SU-DHL-6 (cell line): ENCODE measurements around the gene TRIM9.
"Not testable (repeated sequence)": the region's sequence is repeated elsewhere in the genome, so short reads cannot be mapped to it uniquely, and the experiment has no call there.

ENCODE experiments used
- H2AFZ ChIP-seq: fragments of 200-600 bp; sonication (generic); 2 replicates; pipeline ENCODE4 v1.6.1; 2014; ENCODE audit warnings: low read depth, mild to moderate bottlenecking, moderate library complexity, mixed read lengths, antibody characterized with exemption, low read length; ENCODE audit not compliant: severe bottlenecking
- H3F3A ChIP-seq: fragments of 200-600 bp; shearing (Covaris generic); 2 replicates; pipeline ENCODE4 v1.6.0; 2016; ENCODE audit warnings: antibody characterized with exemption, mild to moderate bottlenecking; ENCODE audit not compliant: insufficient read depth
- H3K27ac ChIP-seq: fragments of 200-600 bp; sonication (generic); 2 replicates; pipeline ENCODE4 v1.5.1; 2016; ENCODE audit warnings: low read depth, mild to moderate bottlenecking, low read length, moderate library complexity, mixed read lengths
- H3K27me3 ChIP-seq: fragments of 200-600 bp; sonication (generic), shearing (Covaris generic); 2 replicates; pipeline ENCODE4 v1.6.0; 2014; ENCODE audit warnings: mild to moderate bottlenecking, low read length
- H3K36me3 ChIP-seq: fragments of 200-600 bp; sonication (generic); 2 replicates; pipeline ENCODE4 v1.6.1; 2014; ENCODE audit warnings: mild to moderate bottlenecking, low read length, mixed read lengths
- H3K4me2 ChIP-seq: fragments of 300-600, 200-600 bp; shearing (Covaris generic), sonication (generic); 2 replicates; pipeline ENCODE4 v1.6.0; 2014; ENCODE audit warnings: low read length, low read depth, mild to moderate bottlenecking; ENCODE audit not compliant: poor library complexity, severe bottlenecking
- H3K4me3 ChIP-seq: fragments of 200-600 bp; sonication (generic); 2 replicates; pipeline ENCODE4 v1.5.1; 2014; ENCODE audit warnings: antibody characterized with exemption, low read length, mild to moderate bottlenecking, mixed read lengths; ENCODE audit not compliant: insufficient read depth, poor library complexity, severe bottlenecking
- H3K79me2 ChIP-seq: fragments of 200-600 bp; sonication (generic); 2 replicates; pipeline ENCODE4 v1.6.1; 2014; ENCODE audit warnings: mild to moderate bottlenecking, low read length, moderate library complexity; ENCODE audit not compliant: insufficient read depth
- H3K9ac ChIP-seq: fragments of 200-600 bp; sonication (generic); 2 replicates; pipeline ENCODE4 v1.7.0; 2014; ENCODE audit warnings: mild to moderate bottlenecking, low read length
- H3K9me2 ChIP-seq: fragments of 200-600 bp; sonication (generic); replicated peaks from 2 replicates; pipeline ENCODE4 v1.6.1; 2014; ENCODE audit warnings: low read length; ENCODE audit not compliant: insufficient read depth
- H3K9me3 ChIP-seq: fragments of 200-600 bp; sonication (generic); 2 replicates; pipeline ENCODE4 v1.6.1; 2014; ENCODE audit warnings: low read length, mixed read lengths; ENCODE audit not compliant: insufficient read depth
- H4K20me1 ChIP-seq: fragments of 200-600 bp; sonication (generic); 2 replicates; pipeline ENCODE4 v1.6.1; 2014; ENCODE audit warnings: low read depth, mild to moderate bottlenecking, antibody characterized with exemption, low read length, moderate library complexity, mixed read lengths
- CTCF ChIP-seq: fragments of 200-600 bp; sonication (generic); IDR thresholded peaks from one replicate; pipeline ENCODE4 v1.5.1; 2017; ENCODE audit warnings: antibody characterized with exemption, mild to moderate bottlenecking, low read length, moderate library complexity; ENCODE audit not compliant: insufficient read depth, poor library complexity, severe bottlenecking
- EZH2phosphoT487 ChIP-seq: fragments of 200-600 bp; sonication (generic), shearing (Covaris generic); conservative IDR thresholded peaks from 2 replicates; pipeline ENCODE4 v1.6.1; 2018; ENCODE audit warnings: mild to moderate bottlenecking, antibody characterized with exemption, low read length, moderate library complexity, mixed read lengths

Gene TRIM9

GRCh38 chr14:50999726-51000125, 95.2 kb downstream of the TRIM9 start:
- Histone ChIP-seq H3K9me2 (no peaks in the 10 kb centered on the region), H4K20me1 (no peaks in the 10 kb centered on the region), H3K36me3 (no peaks in the 10 kb centered on the region), H3F3A (no peaks in the 10 kb centered on the region), H3K27me3 (no peaks in the 10 kb centered on the region), H3K4me2 (no peak overlapping the region), H3K9me3 (no peaks in the 10 kb centered on the region), H3K4me3 (no peak overlapping the region), H2AFZ (no peak overlapping the region), H3K79me2 (no peaks in the 10 kb centered on the region), H3K27ac (no peak overlapping the region), H3K9ac (no peak overlapping the region)
- TF ChIP-seq CTCF (no peak), EZH2phosphoT487 (no peak)

GRCh38 chr14:50998612-50999011, 96.3 kb downstream of the TRIM9 start:
- Histone ChIP-seq H3K9me2 (no peaks in the 10 kb centered on the region), H3K36me3 (no peaks in the 10 kb centered on the region), H3K27me3 (no peaks in the 10 kb centered on the region), H3F3A (no peaks in the 10 kb centered on the region), H2AFZ (no peak overlapping the region), H3K4me2 (no peak overlapping the region), H3K9me3 (no peaks in the 10 kb centered on the region), H3K79me2 (no peaks in the 10 kb centered on the region), H3K4me3 (no peak overlapping the region), H3K9ac (no peak overlapping the region), H3K27ac (no peak overlapping the region), H4K20me1 (no peaks in the 10 kb centered on the region)
- TF ChIP-seq CTCF: no peak
- no peak for TF ChIP-seq EZH2phosphoT487

GRCh38 chr14:50997712-50998111, 97.2 kb downstream of the TRIM9 start:
- Histone ChIP-seq H3F3A (no peaks in the 10 kb centered on the region), H3K4me3 (no peak overlapping the region), H3K9ac (no peak overlapping the region), H3K27ac (no peak overlapping the region), H3K9me2 (no peaks in the 10 kb centered on the region), H3K27me3 (no peaks in the 10 kb centered on the region), H3K36me3 (no peaks in the 10 kb centered on the region), H3K79me2 (no peaks in the 10 kb centered on the region), H3K9me3 (no peaks in the 10 kb centered on the region), H2AFZ (no peak overlapping the region), H3K4me2 (no peak overlapping the region), H4K20me1 (no peaks in the 10 kb centered on the region)
- no peak for TF ChIP-seq EZH2phosphoT487
- no peak for TF ChIP-seq CTCF

GRCh38 chr14:50994158-50994557, 100.7 kb downstream of the TRIM9 start:
- H3K27me3 ChIP-seq, H3K9ac ChIP-seq, H4K20me1 ChIP-seq, H3F3A ChIP-seq, H2AFZ ChIP-seq, H3K4me2 ChIP-seq, H3K27ac ChIP-seq, H3K36me3 ChIP-seq, H3K9me3 ChIP-seq, H3K9me2 ChIP-seq, H3K79me2 ChIP-seq, H3K4me3 ChIP-seq: not testable (repeated sequence)
